ENCODE results near the gene UBLCP1.
"Not testable (repeated sequence)": the region's sequence is repeated elsewhere in the genome, so short reads cannot be mapped to it uniquely, and the experiment has no call there.

UBLCP1 gene

DNA sequence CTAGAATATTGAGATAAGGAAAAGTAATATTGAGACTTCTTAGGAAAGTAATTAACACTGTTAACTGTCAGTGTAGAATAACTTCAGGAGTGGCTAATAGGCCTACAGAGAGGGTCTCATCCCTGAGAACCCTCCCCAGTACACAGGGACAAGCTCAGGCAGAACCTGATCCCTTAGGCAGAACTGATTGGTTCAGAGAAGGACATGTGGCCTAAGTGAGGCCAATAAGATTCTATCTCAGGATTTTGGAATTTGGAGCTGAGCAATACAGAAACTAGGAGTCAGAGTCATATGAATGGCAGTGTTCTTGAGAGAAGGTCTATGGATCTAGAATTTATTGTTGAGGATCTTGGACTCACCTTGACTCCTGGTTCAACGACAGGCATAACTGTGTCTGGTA, 10.9 kb upstream of the UBLCP1 start:
- DNase-seq (ENCODE audit: low spot score): no peak

DNA sequence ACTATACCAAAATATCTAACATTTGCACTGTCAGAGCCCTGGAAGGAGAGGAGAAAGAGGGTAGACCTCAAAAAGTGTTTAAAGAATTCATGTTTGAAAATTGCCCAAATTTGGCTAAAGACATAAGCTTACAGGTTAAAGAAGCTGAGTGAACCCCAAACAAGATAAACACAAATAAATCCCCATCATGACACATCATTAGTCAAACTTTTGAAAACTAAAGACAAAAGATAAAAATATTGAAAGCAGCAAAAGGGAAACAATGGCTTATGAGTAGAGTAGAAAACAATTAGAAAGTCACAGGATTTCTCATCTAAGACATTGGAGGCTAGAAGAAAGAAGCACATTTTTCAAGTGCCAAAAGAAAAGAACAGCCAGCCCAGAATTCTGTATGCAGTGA, 6.1 kb upstream of the UBLCP1 start:
- no peak for DNase-seq (ENCODE audit: low spot score)

- no peak for DNase-seq (ENCODE audit: low spot score)
These were observed 5.3 kb upstream of the UBLCP1 start for GRCh38 chr5:159257629-159258283.

GRCh38 chr5:159258361-159258760, 4.7 kb upstream of the UBLCP1 start:
- DNase-seq (ENCODE audit: low spot score): no peak

DNA sequence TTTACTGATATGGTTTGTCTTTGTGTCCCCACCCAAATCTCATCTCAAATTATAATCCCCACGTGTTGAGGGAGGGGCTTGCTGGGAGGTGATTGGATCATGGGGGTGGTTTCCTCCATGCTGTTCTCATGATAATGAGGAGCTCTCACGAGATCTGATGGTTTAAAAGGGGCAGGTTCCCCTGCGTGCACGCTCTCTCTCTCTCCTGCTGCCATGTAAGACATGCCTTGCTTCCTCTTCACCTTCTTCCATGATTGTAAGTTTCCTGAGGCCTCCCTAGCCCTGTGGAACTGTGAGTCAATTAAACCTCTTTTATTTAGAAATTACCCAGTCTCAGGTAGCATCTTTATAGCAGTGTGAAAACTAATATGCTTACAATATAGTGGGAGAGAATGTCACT, 2.9 kb upstream of the UBLCP1 start:
- DNase-seq (ENCODE audit: low spot score): not testable (repeated sequence)

- peak; percentile 18 for DNase-seq (ENCODE audit: low spot score)
These were observed 625 bp upstream of the UBLCP1 start for GRCh38 chr5:159262472-159262858.

GRCh38 chr5:159263569-159263905, 447 bp downstream of the UBLCP1 start:
- no peak for DNase-seq (ENCODE audit: low spot score)

GRCh38 chr5:159266764-159267163, 3.7 kb downstream of the UBLCP1 start:
- DNase-seq (ENCODE audit: low spot score): not testable (repeated sequence)

DNA sequence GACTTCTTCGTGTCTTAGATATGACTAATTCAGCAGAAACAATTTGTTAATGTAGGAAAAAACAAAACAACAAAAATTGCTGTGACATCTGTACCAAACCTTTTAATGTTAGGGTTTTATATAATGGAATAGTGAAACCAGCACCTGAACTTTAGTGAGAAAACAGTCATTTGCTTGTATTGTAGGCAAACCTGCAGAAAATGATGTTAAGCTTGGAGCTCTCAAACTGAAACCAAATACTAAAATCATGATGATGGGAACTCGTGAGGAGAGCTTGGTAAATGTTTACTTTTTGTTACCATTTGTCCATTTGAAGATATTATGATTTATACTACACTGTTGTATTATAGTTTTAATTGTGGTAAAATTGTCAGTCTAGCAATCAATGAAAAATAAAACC, 6.6 kb downstream of the UBLCP1 start:
- no peak for DNase-seq (ENCODE audit: low spot score)

GRCh38 chr5:159273923-159274322, 10.8 kb downstream of the UBLCP1 start:
- DNase-seq (ENCODE audit: low spot score): no peak

DNA sequence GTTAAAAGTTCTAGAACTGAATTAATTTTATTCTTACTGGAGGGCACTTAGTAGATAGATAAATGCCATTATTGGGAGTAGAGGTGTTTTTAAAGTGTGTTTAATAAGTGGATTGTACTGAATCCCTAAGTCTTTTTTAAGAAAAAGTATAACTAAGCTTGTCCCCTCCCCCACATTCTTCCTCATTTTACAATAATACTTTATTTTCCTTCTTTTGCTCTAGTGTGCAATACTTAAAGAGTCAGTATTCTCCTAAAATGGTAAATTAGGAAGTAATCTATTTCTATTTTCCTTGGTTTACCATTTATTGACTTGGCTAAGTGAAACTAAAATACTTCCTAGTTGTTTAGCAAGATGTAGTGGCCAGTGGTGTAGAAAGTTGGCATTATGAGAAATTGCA, 11.6 kb downstream of the UBLCP1 start:
- DNase-seq (ENCODE audit: low spot score): no peak

DNA sequence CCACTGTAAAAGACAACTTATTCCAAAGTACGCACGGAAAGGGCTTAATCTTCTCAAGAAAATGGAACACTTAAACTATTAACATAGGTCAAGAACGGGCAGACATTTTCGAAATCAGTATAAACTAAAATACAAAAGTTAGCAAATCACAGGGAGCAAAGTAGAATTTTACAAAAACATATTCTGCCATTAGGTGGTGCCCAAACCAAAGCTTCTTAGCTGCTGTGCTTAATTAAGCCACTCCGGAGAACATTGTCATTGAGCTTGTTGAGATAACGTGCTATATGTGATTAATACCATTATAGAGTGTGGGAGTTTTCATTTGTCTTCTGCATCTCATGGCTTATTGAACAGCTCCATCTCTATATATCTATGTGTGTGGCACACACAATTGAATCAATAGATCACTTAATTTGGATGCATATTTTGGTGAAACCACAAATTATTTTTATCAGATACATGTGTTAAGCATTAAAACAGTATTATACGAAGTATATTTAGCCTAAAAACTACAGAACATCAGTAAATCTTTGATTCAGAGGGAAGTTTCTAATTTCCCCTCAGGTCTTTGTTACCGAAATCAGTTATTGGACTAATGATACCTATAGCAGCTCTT, 23.4 kb downstream of the UBLCP1 start:
- DNase-seq (ENCODE audit: low spot score): peak; percentile 15

DNA sequence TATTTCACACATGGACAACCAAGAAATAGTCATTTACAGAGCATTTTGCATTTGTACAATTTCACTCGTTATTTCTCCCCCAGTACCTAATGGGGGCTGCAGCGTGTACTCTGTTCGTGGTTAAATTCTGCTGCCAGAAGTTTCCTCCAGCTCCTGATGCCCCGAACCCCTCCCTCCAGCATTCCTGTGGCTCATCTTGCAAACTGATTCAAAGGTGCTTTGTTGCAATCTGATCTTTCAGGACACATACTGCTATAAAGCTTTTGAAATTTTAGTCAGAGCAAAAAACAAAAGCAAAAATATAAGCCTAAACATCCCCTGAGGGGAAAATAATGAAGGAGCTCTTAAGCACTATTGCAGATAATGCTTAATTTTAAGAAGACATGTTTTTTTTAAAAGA, 27.7 kb downstream of the UBLCP1 start:
- DNase-seq (ENCODE audit: low spot score): no peak

DNA sequence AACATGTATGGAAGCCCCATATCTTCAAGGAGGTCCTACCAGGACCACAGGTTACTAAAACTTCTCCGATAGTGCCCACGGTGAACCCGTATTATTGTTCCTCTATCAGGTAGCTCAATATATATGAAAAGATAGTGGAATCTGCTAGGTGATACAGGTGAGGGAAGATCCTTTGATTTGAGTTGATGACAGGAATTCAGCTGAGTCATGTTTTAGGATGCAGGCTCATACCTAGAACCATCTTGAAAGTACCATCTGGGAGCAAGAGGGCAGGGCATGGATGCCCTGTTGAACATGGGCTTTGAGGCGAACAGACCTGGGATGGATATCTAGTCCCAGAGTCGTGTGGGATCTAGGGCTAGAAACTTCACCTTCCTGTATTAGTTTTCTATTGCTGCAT, 31.8 kb downstream of the UBLCP1 start:
- no peak for DNase-seq (ENCODE audit: low spot score)

DNA sequence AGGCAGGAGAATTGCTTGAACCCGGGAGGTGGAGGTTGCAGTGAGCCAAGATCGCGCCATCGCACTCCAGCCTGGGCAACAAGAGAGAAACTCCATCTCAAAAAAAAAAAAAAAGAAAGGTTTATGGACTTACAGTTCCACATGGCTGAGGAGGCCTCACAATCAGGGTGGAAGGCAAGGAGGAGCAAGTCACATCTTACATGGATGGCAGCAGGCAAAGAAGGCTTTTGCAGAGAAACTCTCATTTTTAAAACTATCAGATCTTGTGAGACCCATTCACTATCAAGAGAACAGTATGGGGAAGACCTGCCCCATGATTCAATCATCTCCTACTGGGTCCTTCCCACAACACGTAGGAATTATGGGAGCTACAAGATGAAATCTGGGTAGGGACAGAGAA, 34.2 kb downstream of the UBLCP1 start:
- DNase-seq (ENCODE audit: low spot score): not testable (repeated sequence)

- no peak for DNase-seq (ENCODE audit: low spot score)
These were observed 38.4 kb downstream of the UBLCP1 start for GRCh38 chr5:159301466-159301865.

- peak; percentile 22 for DNase-seq (ENCODE audit: low spot score)
These were observed 39.1 kb downstream of the UBLCP1 start for GRCh38 chr5:159301929-159302860.

DNA sequence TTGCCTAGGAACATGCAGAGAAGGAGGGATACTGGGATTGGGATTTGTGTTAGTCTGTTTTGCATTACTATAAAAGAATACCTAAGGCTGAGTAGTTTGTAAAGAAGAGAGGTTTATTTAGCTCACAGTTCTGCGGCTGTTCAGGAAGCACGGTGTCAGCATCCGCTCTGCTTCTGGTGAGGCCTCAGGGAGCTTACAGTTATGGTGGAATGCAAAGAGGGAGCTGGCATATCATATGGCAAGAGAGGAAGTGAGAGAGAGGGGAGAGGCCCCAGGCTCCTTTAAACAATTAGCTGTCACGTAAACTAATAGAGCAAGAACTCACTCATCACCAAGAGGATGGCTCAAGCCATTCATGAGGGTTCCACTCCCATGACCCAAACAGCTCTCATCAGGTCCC, 40.2 kb downstream of the UBLCP1 start:
- DNase-seq (ENCODE audit: low spot score): no peak

GRCh38 chr5:159304961-159305595, 42.0 kb downstream of the UBLCP1 start:
- DNase-seq (ENCODE audit: low spot score): no peak

DNA sequence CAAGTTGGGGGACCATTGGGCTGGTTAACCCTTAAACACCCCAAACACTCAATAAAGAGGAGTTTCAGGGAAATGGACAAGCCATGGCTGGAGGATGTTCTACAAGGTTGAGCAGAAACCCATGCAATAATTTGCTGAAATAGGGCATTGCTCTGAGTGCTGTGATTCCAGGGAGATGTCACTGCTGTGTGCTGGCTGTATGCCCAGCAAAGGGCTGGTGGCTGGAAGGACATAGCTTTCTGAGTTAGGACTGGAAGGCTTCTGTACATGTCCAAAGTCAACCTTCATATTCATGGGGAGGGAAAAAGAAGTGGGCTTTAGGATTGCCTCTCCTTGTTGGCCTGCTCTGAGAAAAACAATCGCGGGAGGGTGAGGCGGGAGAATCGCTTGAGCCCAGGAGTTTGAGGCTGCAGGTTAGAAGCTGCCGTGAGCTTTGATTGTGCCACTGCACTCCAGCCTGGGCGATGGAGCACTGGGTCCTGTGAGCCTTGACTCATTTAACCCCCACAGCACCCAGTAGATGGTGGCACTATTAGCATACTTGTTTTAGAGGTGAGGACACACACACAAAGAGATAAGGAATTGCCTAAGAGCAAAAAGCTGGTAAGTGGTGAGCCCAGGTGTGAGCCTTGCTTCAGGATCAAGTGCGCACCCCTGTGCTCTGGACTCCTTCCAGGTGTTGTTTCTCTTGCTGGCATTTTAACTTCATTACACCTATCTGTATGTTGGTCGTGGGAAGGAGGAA, 46.8 kb downstream of the UBLCP1 start:
- no peak for DNase-seq (ENCODE audit: low spot score)

GRCh38 chr5:159310511-159310910, 47.4 kb downstream of the UBLCP1 start:
- DNase-seq (ENCODE audit: low spot score): no peak

GRCh38 chr5:159311063-159311462, 48.0 kb downstream of the UBLCP1 start:
- no peak for DNase-seq (ENCODE audit: low spot score)

Measured in LoVo (cell line).